Activated CD8-positive, alpha-beta memory T cell treated with anti-CD3 and anti-CD28 coated beads for 4 hours (primary cell): ENCODE measurements around the gene NAALAD2.

Source experiments
- DNase-seq, 2 donors: peaks; one replicate each; pipeline ENCODE4 v3.0.0-alpha.2; 2020; ENCODE audit warnings: low read depth in 2 of 2

NAALAD2 gene

DNA sequence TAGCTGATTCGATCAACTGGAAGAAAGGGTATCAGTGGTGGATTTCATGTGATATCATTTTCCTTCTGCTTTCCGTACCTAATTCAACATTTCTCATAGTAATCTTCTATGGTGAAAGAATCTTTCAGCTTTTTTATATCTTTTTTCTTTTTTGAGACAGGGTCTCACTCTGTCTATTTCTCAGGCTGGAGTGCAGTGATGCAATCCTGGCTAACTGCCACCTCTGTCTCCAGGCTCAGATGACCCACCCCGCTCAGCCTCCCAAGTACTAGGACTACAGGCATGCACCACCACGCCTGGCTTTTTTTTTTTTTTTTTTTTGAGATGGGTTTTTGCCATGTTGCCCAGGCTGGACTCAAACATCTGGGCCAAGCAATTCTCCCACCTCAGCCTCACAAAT is 107.0 kb downstream of the NAALAD2 start:
- no peak for DNase-seq
